ENCODE data around the gene CBLN3. TPM values are rescaled to one million over a fixed set of nuclear protein-coding genes. Genes with fewer than 3 reads are reported as not detected.

CBLN3 gene
- total and polyA plus RNA-seq, 7 donors: 0.38 to 1.5 (median 0.70) TPM

DNA sequence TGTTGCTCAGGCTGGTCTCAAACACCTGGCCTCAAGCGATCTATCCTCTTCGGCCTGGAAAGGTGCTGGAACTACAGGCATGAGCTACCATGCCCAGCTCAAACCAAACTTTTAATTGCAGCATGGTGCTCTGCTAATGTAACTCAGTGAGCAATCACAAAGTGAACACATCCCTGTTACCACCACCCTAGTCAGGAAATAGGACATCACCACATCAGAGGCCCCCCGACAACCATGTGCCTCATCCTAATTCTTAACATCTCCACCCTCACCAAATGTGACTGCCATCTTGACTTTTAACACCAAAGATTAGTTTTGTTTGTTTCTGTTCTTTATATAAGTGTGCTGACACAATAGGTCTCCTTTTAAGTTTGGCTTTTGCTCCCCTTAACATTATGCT is 35.9 kb upstream of the CBLN3 start:
- TF ChIP-seq, protein P1, sequence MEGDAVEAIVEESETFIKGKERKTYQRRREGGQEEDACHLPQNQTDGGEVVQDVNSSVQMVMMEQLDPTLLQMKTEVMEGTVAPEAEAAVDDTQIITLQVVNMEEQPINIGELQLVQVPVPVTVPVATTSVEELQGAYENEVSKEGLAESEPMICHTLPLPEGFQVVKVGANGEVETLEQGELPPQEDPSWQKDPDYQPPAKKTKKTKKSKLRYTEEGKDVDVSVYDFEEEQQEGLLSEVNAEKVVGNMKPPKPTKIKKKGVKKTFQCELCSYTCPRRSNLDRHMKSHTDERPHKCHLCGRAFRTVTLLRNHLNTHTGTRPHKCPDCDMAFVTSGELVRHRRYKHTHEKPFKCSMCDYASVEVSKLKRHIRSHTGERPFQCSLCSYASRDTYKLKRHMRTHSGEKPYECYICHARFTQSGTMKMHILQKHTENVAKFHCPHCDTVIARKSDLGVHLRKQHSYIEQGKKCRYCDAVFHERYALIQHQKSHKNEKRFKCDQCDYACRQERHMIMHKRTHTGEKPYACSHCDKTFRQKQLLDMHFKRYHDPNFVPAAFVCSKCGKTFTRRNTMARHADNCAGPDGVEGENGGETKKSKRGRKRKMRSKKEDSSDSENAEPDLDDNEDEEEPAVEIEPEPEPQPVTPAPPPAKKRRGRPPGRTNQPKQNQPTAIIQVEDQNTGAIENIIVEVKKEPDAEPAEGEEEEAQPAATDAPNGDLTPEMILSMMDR (IDR thresholded peaks at IDR 0.05): no peak
- ATAC-seq: no peak
- H3K27ac ChIP-seq: no peak overlapping the region
- no peak for DNase-seq
- intact Hi-C loops (cut with DNase I): no loop called here
- H3K4me3 ChIP-seq: no peak overlapping the region
- WGBS, 3 donors: 95 to 99% (median 99%) methylated on average over 3 of the region's 3 CpGs
- no peaks in the 10 kb centered on the region for H3K36me3 ChIP-seq (ENCODE audit: insufficient read depth in 1 of 2, low read depth in 1 of 2)
- H3K4me1 ChIP-seq: no peaks in the 10 kb centered on the region
- H3K27me3 ChIP-seq (ENCODE audit: insufficient read depth in 3 of 3, low read length in 2 of 3): no peaks in the 10 kb centered on the region
- no peaks in the 10 kb centered on the region for H3K9me3 ChIP-seq

DNA sequence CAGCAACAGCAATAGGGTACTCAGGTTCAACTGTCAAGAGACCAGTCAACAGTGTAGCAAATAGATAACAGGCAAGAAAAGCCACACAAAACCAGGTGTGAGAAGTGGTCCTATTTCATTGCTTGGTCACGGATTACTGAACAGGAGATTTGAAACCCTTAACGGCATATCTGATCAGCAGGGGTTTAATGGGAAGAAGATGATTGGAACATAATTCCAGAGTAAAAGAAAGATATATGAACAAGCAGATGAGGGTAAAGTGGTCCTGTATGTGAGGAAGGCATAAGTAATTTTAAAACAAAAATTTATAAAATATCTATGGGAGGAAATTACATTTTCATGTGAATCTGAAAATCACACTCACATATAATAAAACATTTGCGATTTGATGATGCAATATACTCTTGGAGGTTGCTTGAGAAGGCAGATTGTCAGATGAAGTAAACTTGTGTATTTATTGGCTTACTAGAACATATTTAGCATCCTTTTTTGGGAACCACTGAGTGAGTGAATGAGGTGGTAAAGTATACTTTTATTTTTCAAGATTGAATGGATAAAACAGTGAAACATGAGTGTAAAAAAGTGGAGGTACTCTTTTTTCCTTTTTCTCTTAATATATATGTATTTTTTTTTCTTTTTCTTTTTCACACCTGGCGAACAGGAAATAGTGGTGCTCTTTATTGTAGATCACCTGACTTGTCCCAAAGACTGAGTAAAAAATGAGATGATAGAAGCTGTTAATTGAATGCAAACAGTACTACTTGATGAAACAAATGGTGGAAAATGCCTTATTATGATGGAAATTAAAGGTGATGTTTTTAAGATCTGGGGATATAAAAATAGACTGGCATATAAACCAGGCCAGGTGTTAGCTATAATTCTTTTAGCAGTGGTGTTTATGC is 34.7 kb upstream of the CBLN3 start:
- Histone ChIP-seq H3K4me3 (no peak overlapping the region), H3K4me1 (no peaks in the 10 kb centered on the region), H3K27me3 (ENCODE audit: insufficient read depth in 3 of 3, low read length in 2 of 3) (no peaks in the 10 kb centered on the region), H3K27ac (no peak overlapping the region), H3K36me3 (ENCODE audit: insufficient read depth in 1 of 2, low read depth in 1 of 2) (no peaks in the 10 kb centered on the region), H3K9me3 (no peaks in the 10 kb centered on the region)
- DNase-seq (no peak), ATAC-seq (no peak)
- intact Hi-C loops (cut with DNase I): no loop called here
- TF ChIP-seq, protein P1 (IDR thresholded peaks at IDR 0.05): no peak
- WGBS, 3 donors: 39 to 56% (median 41%) methylated on average over 4 of the region's 4 CpGs

DNA sequence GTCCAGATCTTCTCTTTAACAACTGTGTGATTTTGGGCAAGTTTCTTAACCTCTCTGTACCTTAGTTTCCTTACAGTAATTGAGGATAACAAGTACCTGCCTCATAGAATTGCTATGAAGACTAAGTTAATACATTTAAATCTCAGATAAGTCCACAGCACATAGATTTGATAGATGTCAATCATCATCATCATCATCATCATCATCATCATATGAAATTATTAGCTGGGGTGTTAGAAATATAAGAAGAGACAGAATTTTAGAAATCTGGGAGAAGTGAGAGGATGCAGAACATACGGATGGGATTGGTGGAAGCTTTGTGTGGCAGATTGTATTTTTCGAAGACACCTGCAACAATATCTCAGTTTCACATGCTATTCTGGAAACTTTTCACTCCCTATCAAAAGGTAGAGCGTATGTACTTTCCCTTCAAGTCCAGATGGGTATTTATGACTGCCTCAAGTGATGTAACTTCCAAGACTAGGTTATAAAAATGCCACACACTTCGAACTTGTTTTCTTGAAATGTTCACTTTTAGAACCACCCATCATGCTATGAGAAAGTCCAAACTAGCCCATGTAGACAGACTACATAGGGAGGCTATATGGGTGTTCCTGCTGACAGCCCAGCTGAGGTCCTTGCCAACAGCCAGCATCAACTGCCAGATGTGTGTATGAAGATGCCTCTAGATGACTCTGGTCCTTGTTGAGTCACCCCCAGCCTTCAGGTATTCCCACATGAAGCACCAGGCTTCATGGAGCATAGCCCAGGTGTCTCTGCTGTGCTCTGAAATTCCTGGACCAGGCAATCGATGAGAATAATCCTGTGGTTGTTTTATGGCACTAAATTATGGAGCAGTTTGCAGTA is 33.8 kb upstream of the CBLN3 start:
- 30 to 79% (median 36%) methylated on average over 3 to 5 of the region's 5 CpGs for WGBS, 3 donors

DNA sequence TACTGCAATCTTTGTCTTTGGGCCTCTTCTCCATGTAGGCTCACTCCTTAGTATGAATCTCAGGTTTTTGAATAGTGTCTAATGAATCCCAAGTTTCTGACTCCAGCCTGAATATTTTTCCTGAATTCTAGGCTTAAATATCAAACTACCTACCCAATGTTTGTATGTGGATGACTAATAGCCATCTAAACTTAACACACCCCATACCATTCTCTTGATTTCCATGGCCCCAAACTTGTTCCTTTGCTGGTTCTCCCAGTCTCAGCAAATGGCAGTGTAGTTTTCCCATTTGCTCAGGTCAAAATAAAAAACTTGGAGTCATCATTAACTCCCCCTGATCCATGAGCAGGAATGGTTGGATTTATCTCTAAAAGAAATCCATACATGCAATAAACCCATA is 31.9 kb upstream of the CBLN3 start:
- TF ChIP-seq, protein P1 (IDR thresholded peaks at IDR 0.05): no peak
- Histone ChIP-seq H3K9me3 (peaks cover 5% of the 10 kb centered on the region), H3K4me3 (no peak overlapping the region), H3K27me3 (ENCODE audit: insufficient read depth in 3 of 3, low read length in 2 of 3) (peaks cover 0 to 1% (median 0%) of the 10 kb centered on the region in 3 donors), H3K27ac (no peak overlapping the region), H3K4me1 (no peaks in the 10 kb centered on the region), H3K36me3 (ENCODE audit: insufficient read depth in 1 of 2, low read depth in 1 of 2) (no peaks in the 10 kb centered on the region)
- no peak for ATAC-seq
- intact Hi-C loops (cut with DNase I): no loop called here
- DNase-seq: no peak

More for the DNA sequence above, 33.8 kb upstream of the CBLN3 start:
- intact Hi-C loops (cut with DNase I): no loop called here
- Histone ChIP-seq H3K4me1 (no peaks in the 10 kb centered on the region), H3K4me3 (no peak overlapping the region), H3K9me3 (no peaks in the 10 kb centered on the region), H3K36me3 (ENCODE audit: insufficient read depth in 1 of 2, low read depth in 1 of 2) (no peaks in the 10 kb centered on the region), H3K27ac (no peak overlapping the region), H3K27me3 (ENCODE audit: insufficient read depth in 3 of 3, low read length in 2 of 3) (no peaks in the 10 kb centered on the region)
- DNase-seq (no peak), ATAC-seq (no peak)
- TF ChIP-seq, protein P1 (IDR thresholded peaks at IDR 0.05): no peak
